Peyer's patch (tissue), 4 donors: Measurements from ENCODE around the gene TMX2. TPM values are rescaled to one million over a fixed set of nuclear protein-coding genes. Genes with fewer than 3 reads are reported as not detected.

Experiments
- DNase-seq, 3 donors: peaks; one replicate each; pipeline ENCODE4 v3.0.0-alpha.2; 2017 to 2019
- H3K27ac ChIP-seq, 4 donors: fragments of 200-600 bp; sonication (generic); one replicate each; pipeline ENCODE4 v1.5.1; 2016 to 2019
- H3K27me3 ChIP-seq, 2 donors: fragments of 200-600 bp; sonication (generic); one replicate each; pipeline ENCODE4 v1.5.1; 2019
- H3K36me3 ChIP-seq, 3 donors: fragments of 200-600 bp; sonication (generic); one replicate each; pipeline ENCODE4 v1.5.1; 2016 to 2019
- H3K4me1 ChIP-seq, 4 donors: fragments of 200-600 bp; sonication (generic); one replicate each; pipeline ENCODE4 v1.5.1; 2016 to 2019
- H3K4me3 ChIP-seq, 4 donors: fragments of 200-600 bp; sonication (generic); 1 replicate in 3 of 4; 2 replicates in 1 of 4; pipeline ENCODE4 v1.5.1; 2016 to 2019; ENCODE audit warnings: mild to moderate bottlenecking in 1 of 4
- H3K9me3 ChIP-seq, 4 donors: fragments of 200-600 bp; sonication (generic); one replicate each; pipeline ENCODE4 v1.5.1; 2016 to 2019; ENCODE audit warnings: mild to moderate bottlenecking in 1 of 4
- POLR2A ChIP-seq, 2 donors: fragments of 450-650 bp; IDR thresholded peaks; one replicate each; pipeline ENCODE4 v1.5.1; 2017; ENCODE audit warnings: antibody characterized with exemption in 2 of 2, mild to moderate bottlenecking in 2 of 2, moderate library complexity in 2 of 2
- total RNA-seq, 4 donors: library from RNA; depleted of rRNA; stranded (reverse); fragments of >200 nt; gene quantifications; one replicate each; pipeline ENCODE4 v1.1.0, GENCODE V29; 2016
- TF ChIP-seq, protein P1 (sequence below), 6 experiments: fragments of 450-650 bp in 4 of 6; fragments of 200-600 bp in 2 of 6; sonication (generic) in 1 of 6; IDR thresholded peaks; one replicate each; pipeline ENCODE4 v1.5.1; 2017 to 2019; ENCODE audit warnings: antibody characterized with exemption in 6 of 6, mild to moderate bottlenecking in 3 of 6, moderate library complexity in 1 of 6

TMX2 gene
- total RNA-seq, 4 donors from 2014 or later: 18.2 to 86.0 (median 74.9) TPM

DNA sequence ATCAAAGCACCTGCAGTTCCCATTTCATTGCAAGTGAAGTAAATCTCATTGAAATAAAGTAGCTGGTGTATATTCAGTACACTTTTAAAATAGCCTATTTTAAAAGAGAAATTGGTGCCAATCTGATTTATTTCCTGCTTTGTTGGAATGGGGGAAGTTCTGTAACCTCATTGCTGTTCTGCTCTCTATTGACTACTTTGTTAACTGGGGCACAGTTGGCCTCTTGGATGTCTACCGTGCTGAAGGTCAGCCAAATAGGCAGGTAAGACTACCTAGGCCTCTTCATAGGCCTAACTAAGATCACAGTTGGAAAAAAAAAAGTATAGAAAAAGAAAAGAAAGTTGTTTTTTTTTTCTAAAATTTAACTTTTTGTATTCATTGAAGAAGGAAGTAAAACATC lies 58.4 kb downstream of the TMX2 start:
- no peak for DNase-seq
- TF ChIP-seq, protein P1, sequence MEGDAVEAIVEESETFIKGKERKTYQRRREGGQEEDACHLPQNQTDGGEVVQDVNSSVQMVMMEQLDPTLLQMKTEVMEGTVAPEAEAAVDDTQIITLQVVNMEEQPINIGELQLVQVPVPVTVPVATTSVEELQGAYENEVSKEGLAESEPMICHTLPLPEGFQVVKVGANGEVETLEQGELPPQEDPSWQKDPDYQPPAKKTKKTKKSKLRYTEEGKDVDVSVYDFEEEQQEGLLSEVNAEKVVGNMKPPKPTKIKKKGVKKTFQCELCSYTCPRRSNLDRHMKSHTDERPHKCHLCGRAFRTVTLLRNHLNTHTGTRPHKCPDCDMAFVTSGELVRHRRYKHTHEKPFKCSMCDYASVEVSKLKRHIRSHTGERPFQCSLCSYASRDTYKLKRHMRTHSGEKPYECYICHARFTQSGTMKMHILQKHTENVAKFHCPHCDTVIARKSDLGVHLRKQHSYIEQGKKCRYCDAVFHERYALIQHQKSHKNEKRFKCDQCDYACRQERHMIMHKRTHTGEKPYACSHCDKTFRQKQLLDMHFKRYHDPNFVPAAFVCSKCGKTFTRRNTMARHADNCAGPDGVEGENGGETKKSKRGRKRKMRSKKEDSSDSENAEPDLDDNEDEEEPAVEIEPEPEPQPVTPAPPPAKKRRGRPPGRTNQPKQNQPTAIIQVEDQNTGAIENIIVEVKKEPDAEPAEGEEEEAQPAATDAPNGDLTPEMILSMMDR (IDR thresholded peaks at IDR 0.05): no peak
- TF ChIP-seq POLR2A (IDR thresholded peaks at IDR 0.05): no peak
- Histone ChIP-seq H3K9me3 (no peaks in the 10 kb centered on the region), H3K36me3 (no peaks in the 10 kb centered on the region), H3K27ac (no peak overlapping the region), H3K27me3 (no peaks in the 10 kb centered on the region), H3K4me3 (no peak overlapping the region), H3K4me1 (peaks cover 0 to 66% (median 0%) of the 10 kb centered on the region in 4 donors)

- Histone ChIP-seq H3K9me3 (no peaks in the 10 kb centered on the region), H3K27ac (no peak overlapping the region), H3K4me3 (no peak overlapping the region), H3K36me3 (no peaks in the 10 kb centered on the region), H3K27me3 (no peaks in the 10 kb centered on the region), H3K4me1 (peaks cover 0 to 66% (median 0%) of the 10 kb centered on the region in 4 donors)
- no peak for DNase-seq
- no peak for TF ChIP-seq POLR2A (IDR thresholded peaks at IDR 0.05)
- TF ChIP-seq, protein P1 (IDR thresholded peaks at IDR 0.05): no peak
Observed at GRCh38 chr11:57771365-57771764, 59.0 kb downstream of the TMX2 start.

GRCh38 chr11:57772562-57772961 lies 60.2 kb downstream of the TMX2 start:
- Histone ChIP-seq H3K9me3 (no peaks in the 10 kb centered on the region), H3K4me1 (peaks cover 0 to 74% (median 7%) of the 10 kb centered on the region in 4 donors), H3K4me3 (no peak overlapping the region), H3K36me3 (no peaks in the 10 kb centered on the region), H3K27me3 (no peaks in the 10 kb centered on the region), H3K27ac (peak overlapping the region in 1 of 4 donors; percentile 17)
- TF ChIP-seq, protein P1 (IDR thresholded peaks at IDR 0.05): no peak
- TF ChIP-seq POLR2A (IDR thresholded peaks at IDR 0.05): no peak
- DNase-seq: no peak

- DNase-seq: no peak
- peaks cover 0 to 80% (median 9%) of the 10 kb centered on the region in 4 donors for H3K4me1 ChIP-seq
Observed at GRCh38 chr11:57773026-57773598, 60.7 kb downstream of the TMX2 start.

DNA sequence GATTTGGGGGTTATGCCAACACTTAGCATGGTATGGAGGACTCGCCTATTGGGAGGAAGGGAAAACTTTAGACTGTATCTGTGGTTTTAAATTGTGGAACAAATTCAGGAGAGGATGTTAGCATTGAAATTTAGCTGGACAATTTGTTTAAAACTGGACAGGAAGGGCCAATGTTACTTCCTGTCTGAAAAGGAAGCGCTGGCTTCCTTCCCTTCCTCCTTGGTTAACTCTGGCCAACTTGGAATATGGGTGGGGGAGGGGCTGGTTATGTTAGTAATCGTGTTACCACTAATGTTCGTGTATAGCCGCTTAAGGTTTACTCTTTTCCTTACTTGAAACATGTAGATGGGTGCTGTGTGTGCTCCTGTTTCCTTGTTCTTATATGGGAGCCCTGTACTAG lies 63.1 kb downstream of the TMX2 start:
- DNase-seq: no peak
- peak overlapping the region in 3 of 4 donors; percentile 47 to 91 (median 88) for H3K27ac ChIP-seq
- no peaks in the 10 kb centered on the region for H3K36me3 ChIP-seq
- peak overlapping the region in 1 of 4 donors; percentile 1 for H3K4me3 ChIP-seq
- no peaks in the 10 kb centered on the region for H3K27me3 ChIP-seq
- peaks cover 0 to 82% (median 9%) of the 10 kb centered on the region in 4 donors for H3K4me1 ChIP-seq
- H3K9me3 ChIP-seq: no peaks in the 10 kb centered on the region
- TF ChIP-seq, protein P1 (IDR thresholded peaks at IDR 0.05): no peak
- TF ChIP-seq POLR2A (IDR thresholded peaks at IDR 0.05): no peak

More at GRCh38 chr11:57773026-57773598, 60.7 kb downstream of the TMX2 start:
- Histone ChIP-seq H3K36me3 (no peaks in the 10 kb centered on the region), H3K4me3 (no peak overlapping the region), H3K9me3 (no peaks in the 10 kb centered on the region), H3K27ac (no peak overlapping the region), H3K27me3 (no peaks in the 10 kb centered on the region)
- TF ChIP-seq, protein P1 (IDR thresholded peaks at IDR 0.05): no peak
- TF ChIP-seq POLR2A (IDR thresholded peaks at IDR 0.05): no peak
